MM.1S (cell line): ENCODE data around the gene PEX14.

ENCODE experiments used
- DNase-seq: peaks from one replicate; pipeline ENCODE4 v3.0.0-alpha.2; 2015
- H2AFZ ChIP-seq: fragments of 300-600 bp; sonication (generic); 2 replicates; pipeline ENCODE4 v1.6.0; 2016; ENCODE audit warnings: antibody characterized with exemption, low read length
- H3F3A ChIP-seq: fragments of 300-600 bp; sonication (generic); 2 replicates; pipeline ENCODE4 v1.6.1; 2016; ENCODE audit warnings: mild to moderate bottlenecking, antibody characterized with exemption, low read length, moderate library complexity, mixed read lengths; ENCODE audit not compliant: insufficient read depth
- H3K27ac ChIP-seq: fragments of 300-600 bp; sonication (generic); 2 replicates; pipeline ENCODE4 v1.5.1; 2016; ENCODE audit warnings: mild to moderate bottlenecking, low read length
- H3K27me3 ChIP-seq: fragments of 300-600 bp; sonication (generic); replicated peaks from 2 replicates; pipeline ENCODE4 v1.6.0; 2016; ENCODE audit warnings: low read length; ENCODE audit not compliant: insufficient read depth
- H3K36me3 ChIP-seq: fragments of 300-600 bp; sonication (generic); replicated peaks from 2 replicates; pipeline ENCODE4 v1.6.1; 2016; ENCODE audit warnings: mild to moderate bottlenecking, low read length, mixed read lengths; ENCODE audit not compliant: insufficient read depth
- H3K4me1 ChIP-seq: fragments of 300-600 bp; sonication (generic); 2 replicates; pipeline ENCODE4 v1.6.1; 2016; ENCODE audit warnings: low read length, mixed read lengths
- H3K4me2 ChIP-seq: fragments of 300-600 bp; sonication (generic); 2 replicates; pipeline ENCODE4 v1.6.0; 2016; ENCODE audit warnings: low read depth, low read length
- H3K4me3 ChIP-seq: fragments of 300-600 bp; sonication (generic); 2 replicates; pipeline ENCODE4 v1.5.1; 2016; ENCODE audit warnings: low read length, mixed read lengths
- H3K79me2 ChIP-seq: fragments of 300-600 bp; sonication (generic); 2 replicates; pipeline ENCODE4 v1.6.1; 2016; ENCODE audit warnings: mixed run types, low read length, mixed read lengths
- H3K9ac ChIP-seq: fragments of 300-600 bp; sonication (generic); 2 replicates; pipeline ENCODE4 v1.6.1; 2016; ENCODE audit warnings: low read length, mixed read lengths
- H3K9me2 ChIP-seq: fragments of 300-600 bp; sonication (generic); replicated peaks from 2 replicates; pipeline ENCODE4 v1.6.1; 2016; ENCODE audit warnings: mild to moderate bottlenecking, low read length, mixed read lengths; ENCODE audit not compliant: insufficient read depth
- H3K9me3 ChIP-seq: fragments of 300-600 bp; sonication (generic); replicated peaks from 2 replicates; pipeline ENCODE4 v1.6.1; 2016; ENCODE audit warnings: mild to moderate bottlenecking, low read length, mixed read lengths; ENCODE audit not compliant: insufficient read depth
- H4K20me1 ChIP-seq: fragments of 300-600 bp; sonication (generic); 2 replicates; pipeline ENCODE4 v1.6.1; 2016; ENCODE audit warnings: mild to moderate bottlenecking, low read length, moderate library complexity, mixed read lengths; ENCODE audit not compliant: insufficient read depth
- EZH2 ChIP-seq: fragments of 300-600 bp; sonication (generic); optimal IDR thresholded peaks from 2 replicates; pipeline ENCODE3; 2017; ENCODE audit warnings: low read depth, mild to moderate bottlenecking, antibody characterized with exemption, low read length, mixed read lengths
- EZH2phosphoT487 ChIP-seq: fragments of 300-600 bp; sonication (generic); IDR thresholded peaks from 2 replicates; pipeline ENCODE4 v1.6.1; 2018; ENCODE audit warnings: antibody characterized with exemption, low read length
- TF ChIP-seq, protein P1 (sequence below): fragments of 300-600 bp; sonication (generic); IDR thresholded peaks from 2 replicates; pipeline ENCODE4 v1.5.1; 2016; ENCODE audit warnings: antibody characterized with exemption, low read length, mixed read lengths

Gene PEX14

GRCh38 chr1:10513199-10513598 is 38.4 kb downstream of the PEX14 start:
- no peak overlapping the region for H3K9ac ChIP-seq
- H3K27me3 ChIP-seq = no peaks in the 10 kb centered on the region
- H3K4me3 ChIP-seq = no peak overlapping the region
- no peaks in the 10 kb centered on the region for H3K9me3 ChIP-seq
- no peaks in the 10 kb centered on the region for H3K36me3 ChIP-seq
- H3F3A ChIP-seq = no peaks in the 10 kb centered on the region
- no peak overlapping the region for H3K4me2 ChIP-seq
- H3K4me1 ChIP-seq = no peaks in the 10 kb centered on the region
- no peak for DNase-seq
- H3K79me2 ChIP-seq = peaks cover 29% of the 10 kb centered on the region
- H3K27ac ChIP-seq = no peak overlapping the region
- no peak for TF ChIP-seq EZH2phosphoT487
- no peak for TF ChIP-seq EZH2
- H4K20me1 ChIP-seq = 0 out of 2 replicates have a peak, but pooled peaks cover 6% of the 10 kb centered on the region
- H2AFZ ChIP-seq = no peak overlapping the region
- H3K9me2 ChIP-seq = no peaks in the 10 kb centered on the region

GRCh38 chr1:10514490-10515235 is 39.9 kb downstream of the PEX14 start:
- Histone ChIP-seq H3K27ac (no peak overlapping the region), H3K4me1 (no peaks in the 10 kb centered on the region), H3K4me3 (no peak overlapping the region), H3K9ac (no peak overlapping the region), H3K9me2 (no peaks in the 10 kb centered on the region), H3K4me2 (no peak overlapping the region), H4K20me1 (0 out of 2 replicates have a peak, but pooled peaks cover 6% of the 10 kb centered on the region), H2AFZ (no peak overlapping the region), H3K36me3 (no peaks in the 10 kb centered on the region), H3K27me3 (no peaks in the 10 kb centered on the region), H3K79me2 (peaks cover 24% of the 10 kb centered on the region), H3K9me3 (no peaks in the 10 kb centered on the region), H3F3A (no peaks in the 10 kb centered on the region)
- TF ChIP-seq EZH2 (no peak), EZH2phosphoT487 (no peak)
- TF ChIP-seq, protein P1, sequence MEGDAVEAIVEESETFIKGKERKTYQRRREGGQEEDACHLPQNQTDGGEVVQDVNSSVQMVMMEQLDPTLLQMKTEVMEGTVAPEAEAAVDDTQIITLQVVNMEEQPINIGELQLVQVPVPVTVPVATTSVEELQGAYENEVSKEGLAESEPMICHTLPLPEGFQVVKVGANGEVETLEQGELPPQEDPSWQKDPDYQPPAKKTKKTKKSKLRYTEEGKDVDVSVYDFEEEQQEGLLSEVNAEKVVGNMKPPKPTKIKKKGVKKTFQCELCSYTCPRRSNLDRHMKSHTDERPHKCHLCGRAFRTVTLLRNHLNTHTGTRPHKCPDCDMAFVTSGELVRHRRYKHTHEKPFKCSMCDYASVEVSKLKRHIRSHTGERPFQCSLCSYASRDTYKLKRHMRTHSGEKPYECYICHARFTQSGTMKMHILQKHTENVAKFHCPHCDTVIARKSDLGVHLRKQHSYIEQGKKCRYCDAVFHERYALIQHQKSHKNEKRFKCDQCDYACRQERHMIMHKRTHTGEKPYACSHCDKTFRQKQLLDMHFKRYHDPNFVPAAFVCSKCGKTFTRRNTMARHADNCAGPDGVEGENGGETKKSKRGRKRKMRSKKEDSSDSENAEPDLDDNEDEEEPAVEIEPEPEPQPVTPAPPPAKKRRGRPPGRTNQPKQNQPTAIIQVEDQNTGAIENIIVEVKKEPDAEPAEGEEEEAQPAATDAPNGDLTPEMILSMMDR = no peak
- DNase-seq = no peak

GRCh38 chr1:10515301-10515975 is 40.7 kb downstream of the PEX14 start:
- TF ChIP-seq EZH2 (no peak), EZH2phosphoT487 (no peak)
- TF ChIP-seq, protein P1 = no peak
- Histone ChIP-seq H3K9ac (no peak overlapping the region), H3K27me3 (no peaks in the 10 kb centered on the region), H3K4me1 (no peaks in the 10 kb centered on the region), H4K20me1 (0 out of 2 replicates have a peak, but pooled peaks cover 6% of the 10 kb centered on the region), H3K27ac (no peak overlapping the region), H2AFZ (no peak overlapping the region), H3F3A (no peaks in the 10 kb centered on the region), H3K36me3 (no peaks in the 10 kb centered on the region), H3K9me3 (no peaks in the 10 kb centered on the region), H3K79me2 (peaks cover 24% of the 10 kb centered on the region), H3K9me2 (no peaks in the 10 kb centered on the region), H3K4me3 (no peak overlapping the region), H3K4me2 (no peak overlapping the region)
- no peak for DNase-seq
